ENCODE results near the gene ERVMER34-1.

DNA sequence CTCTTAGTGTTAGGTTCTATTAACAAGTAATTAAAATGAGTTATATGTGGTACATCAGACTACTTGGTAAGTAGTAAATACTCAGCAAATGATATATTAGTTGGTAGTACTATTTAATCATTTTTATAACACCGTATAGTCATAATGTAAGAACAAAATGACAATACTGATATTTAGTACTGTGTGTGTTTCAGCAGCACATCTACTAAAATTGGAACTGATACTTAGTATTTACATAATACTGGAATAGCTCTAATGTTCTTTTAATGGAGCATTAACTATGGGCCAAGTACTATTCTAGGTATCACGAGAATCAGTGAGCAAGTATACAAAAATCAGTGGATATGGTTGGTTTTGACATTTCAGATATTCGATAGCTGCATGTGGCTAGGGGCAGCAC is 35.3 kb downstream of the ERVMER34-1 start:
- TF ChIP-seq, protein P1, sequence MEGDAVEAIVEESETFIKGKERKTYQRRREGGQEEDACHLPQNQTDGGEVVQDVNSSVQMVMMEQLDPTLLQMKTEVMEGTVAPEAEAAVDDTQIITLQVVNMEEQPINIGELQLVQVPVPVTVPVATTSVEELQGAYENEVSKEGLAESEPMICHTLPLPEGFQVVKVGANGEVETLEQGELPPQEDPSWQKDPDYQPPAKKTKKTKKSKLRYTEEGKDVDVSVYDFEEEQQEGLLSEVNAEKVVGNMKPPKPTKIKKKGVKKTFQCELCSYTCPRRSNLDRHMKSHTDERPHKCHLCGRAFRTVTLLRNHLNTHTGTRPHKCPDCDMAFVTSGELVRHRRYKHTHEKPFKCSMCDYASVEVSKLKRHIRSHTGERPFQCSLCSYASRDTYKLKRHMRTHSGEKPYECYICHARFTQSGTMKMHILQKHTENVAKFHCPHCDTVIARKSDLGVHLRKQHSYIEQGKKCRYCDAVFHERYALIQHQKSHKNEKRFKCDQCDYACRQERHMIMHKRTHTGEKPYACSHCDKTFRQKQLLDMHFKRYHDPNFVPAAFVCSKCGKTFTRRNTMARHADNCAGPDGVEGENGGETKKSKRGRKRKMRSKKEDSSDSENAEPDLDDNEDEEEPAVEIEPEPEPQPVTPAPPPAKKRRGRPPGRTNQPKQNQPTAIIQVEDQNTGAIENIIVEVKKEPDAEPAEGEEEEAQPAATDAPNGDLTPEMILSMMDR (conservative IDR thresholded peaks at IDR 0.05; ENCODE audit: low read depth, low read length) = no peak
- TF ChIP-seq EZH2 (IDR thresholded peaks at IDR 0.05; ENCODE audit: borderline replicate concordance, low read depth, low read length, poor library complexity, severe bottlenecking) = no peak
